Thyroid gland (tissue), 4 donors: Measurements from ENCODE around the gene PCDHA8.

ENCODE experiments used
- CTCF ChIP-seq, 6 experiments: fragments of 200-600 bp in 3 of 6; fragments of 450-650 bp in 3 of 6; sonication (generic) in 3 of 6; IDR thresholded peaks; one replicate each; pipeline ENCODE4 v1.5.1; 2016 to 2019; ENCODE audit warnings: antibody characterized with exemption in 6 of 6, mild to moderate bottlenecking in 2 of 6, inconsistent platforms in 1 of 6, moderate library complexity in 1 of 6
- POLR2A ChIP-seq, 2 donors: fragments of 450-650 bp; IDR thresholded peaks; one replicate each; pipeline ENCODE4 v1.6.1; 2017; ENCODE audit warnings: antibody characterized with exemption in 2 of 2, mild to moderate bottlenecking in 2 of 2, moderate library complexity in 1 of 2

GRCh38 chr5:140821375-140822280 lies 19.4 kb upstream of the PCDHA8 start, which contains the start of gene PCDHA5:
- TF ChIP-seq POLR2A (IDR thresholded peaks at IDR 0.05) = no peak
- peak in 3 of 6 experiments; percentile 20 to 60 (median 27) for TF ChIP-seq CTCF (IDR thresholded peaks at IDR 0.05)
